GM18505 (cell line): ENCODE measurements around the gene PPP1R26.
"Not testable (repeated sequence)": the region's sequence is repeated elsewhere in the genome, so short reads cannot be mapped to it uniquely, and the experiment has no call there.

Experiments
- ATAC-seq: cut with Tn5 transposase; IDR thresholded peaks from one replicate; pipeline ENCODE4 v1.9.1; 2021; ENCODE audit not compliant: unreplicated experiment
- POLR2A ChIP-seq: IDR thresholded peaks from 4 replicates; pipeline ENCODE4 v1.6.1; 2011; ENCODE audit warnings: borderline replicate concordance; ENCODE audit not compliant: insufficient read depth, insufficient read length; ENCODE audit errors: extremely low read depth

The PPP1R26 gene

GRCh38 chr9:135522137-135522877 is 42.7 kb downstream of the PPP1R26 start:
- ATAC-seq, result no peak
- no peak for TF ChIP-seq POLR2A

GRCh38 chr9:135522931-135523330 is 43.3 kb downstream of the PPP1R26 start:
- ATAC-seq, result no peak
- TF ChIP-seq POLR2A, result no peak

GRCh38 chr9:135523521-135524129 is 44.0 kb downstream of the PPP1R26 start:
- no peak for TF ChIP-seq POLR2A
- ATAC-seq, result no peak

GRCh38 chr9:135524130-135524861 is 44.7 kb downstream of the PPP1R26 start:
- ATAC-seq, result no peak
- TF ChIP-seq POLR2A, result no peak

GRCh38 chr9:135525241-135526088 is 45.9 kb downstream of the PPP1R26 start:
- no peak for TF ChIP-seq POLR2A
- ATAC-seq, result no peak

GRCh38 chr9:135526089-135526729 is 46.6 kb downstream of the PPP1R26 start:
- no peak for ATAC-seq
- no peak for TF ChIP-seq POLR2A

- no peak for TF ChIP-seq POLR2A
- ATAC-seq, result no peak
Observed at GRCh38 chr9:135526730-135527571, 47.4 kb downstream of the PPP1R26 start.

- ATAC-seq, result not testable (repeated sequence)
Observed at GRCh38 chr9:135528842-135529435, 49.4 kb downstream of the PPP1R26 start.

GRCh38 chr9:135530146-135530545 is 50.6 kb downstream of the PPP1R26 start:
- no peak for TF ChIP-seq POLR2A
- no peak for ATAC-seq

- no peak for ATAC-seq
- no peak for TF ChIP-seq POLR2A
Observed at GRCh38 chr9:135531096-135531495, 51.5 kb downstream of the PPP1R26 start.

- no peak for TF ChIP-seq POLR2A
- no peak for ATAC-seq
Observed at GRCh38 chr9:135533113-135533512, 53.5 kb downstream of the PPP1R26 start.

- no peak for ATAC-seq
- no peak for TF ChIP-seq POLR2A
Observed at GRCh38 chr9:135533674-135534073, 54.1 kb downstream of the PPP1R26 start.

- not testable (repeated sequence) for ATAC-seq
Observed at GRCh38 chr9:135534192-135534711, 54.7 kb downstream of the PPP1R26 start.

- not testable (repeated sequence) for ATAC-seq
Observed at GRCh38 chr9:135534826-135535225, 55.2 kb downstream of the PPP1R26 start.

- not testable (repeated sequence) for ATAC-seq
Observed at GRCh38 chr9:135535631-135536030, 56.0 kb downstream of the PPP1R26 start.
